Stomach (tissue), 9 donors: ENCODE measurements around the gene ANGEL1. TPM values are rescaled to one million over a fixed set of nuclear protein-coding genes. Genes with fewer than 3 reads are reported as not detected.

Source experiments
- DNase-seq, 2 donors: peaks; one replicate each; pipeline versions ENCODE4 v3.0.0 to v3.0.0-alpha.2; 2013 to 2019
- H3K27ac ChIP-seq, 5 donors: fragments of 200-600 bp in 4 of 5; sonication (generic) in 4 of 5; one replicate each; pipeline ENCODE4 v1.5.1; 2013 to 2019; ENCODE audit warnings: mild to moderate bottlenecking in 1 of 5, moderate library complexity in 1 of 5
- H3K27me3 ChIP-seq, 3 donors: fragments of 200-600 bp; sonication (generic); one replicate each; pipeline ENCODE4 v1.5.1; 2017 to 2019; ENCODE audit warnings: mixed run types in 1 of 3
- H3K36me3 ChIP-seq, 4 donors: fragments of 200-600 bp; sonication (generic); 1 replicate in 3 of 4; 2 replicates in 1 of 4; pipeline ENCODE4 v1.5.1; 2016 to 2019
- H3K4me1 ChIP-seq, 4 donors: fragments of 200-600 bp; sonication (generic); one replicate each; pipeline ENCODE4 v1.5.1; 2016 to 2019
- H3K4me3 ChIP-seq, 4 donors: fragments of 200-600 bp; sonication (generic) in 3 of 4; one replicate each; pipeline ENCODE4 v1.5.1; 2016 to 2019; ENCODE audit warnings: mild to moderate bottlenecking in 1 of 4
- H3K9me3 ChIP-seq, 4 donors: fragments of 200-600 bp; sonication (generic); one replicate each; pipeline ENCODE4 v1.5.1; 2016 to 2019
- CTCF ChIP-seq, 7 experiments: fragments of 450-650 bp in 4 of 7; fragments of 200-600 bp in 3 of 7; sonication (generic) in 3 of 7; IDR thresholded peaks; one replicate each; pipeline ENCODE4 v1.5.1; 2016 to 2019; ENCODE audit warnings: antibody characterized with exemption in 7 of 7, control low read depth in 2 of 7, mild to moderate bottlenecking in 1 of 7
- EP300 ChIP-seq: sonication (generic); formaldehyde crosslinking; IDR thresholded peaks from one replicate; pipeline ENCODE4 v1.6.1; 2017; ENCODE audit warnings: antibody characterized with exemption
- POLR2A ChIP-seq, 4 donors: fragments of 450-650 bp; IDR thresholded peaks; one replicate each; pipeline ENCODE4 v1.6.1; 2016; ENCODE audit warnings: antibody characterized with exemption in 4 of 4, control low read depth in 2 of 4, mild to moderate bottlenecking in 1 of 4, moderate library complexity in 1 of 4
- POLR2AphosphoS5 ChIP-seq, 3 donors: sonication (generic); formaldehyde crosslinking; IDR thresholded peaks; one replicate each; pipeline ENCODE4 v1.6.1; 2016; ENCODE audit warnings: antibody characterized with exemption in 3 of 3
- WGBS, 5 donors: extraction: QIAGEN DNeasy Blood & Tissue Kit in 3 of 5; methylation state at CpG; one replicate each; pipeline versions ENCODE4 v1.1.5 to v1.1.7; 2013 to 2018; 5-methylcytosine and 5-hydroxymethylcytosine counted together
- intact Hi-C: fragments of 100-400 bp; cut with DNase I; formaldehyde crosslinking; loops from one replicate; pipeline ENCODE4 v1.15.1; 2023; ENCODE audit warnings: low total_unique reads
- polyA plus RNA-seq, 3 donors: library from polyadenylated mRNA; stranded (reverse); fragments of 200-250 nt; gene quantifications; one replicate each; pipeline ENCODE4 v1.2.3, GENCODE V29; 2013
- total RNA-seq, 5 donors: library from RNA; depleted of rRNA; stranded (reverse); fragments of >200 nt; gene quantifications; one replicate each; pipeline versions ENCODE4 v1.1.0 to v1.2.3, GENCODE V29; 2014 to 2016
- donor health status: healthy with polysubstance abuse.
- donor health status: Bipolar disorder and iron deficiency.
- donor health status: healthy.

The ANGEL1 gene
- total and polyA plus RNA-seq, 8 donors, result 2.3 to 32.6 (median 12.7) TPM

- no peaks in the 10 kb centered on the region for H3K27me3 ChIP-seq
- no peak for TF ChIP-seq POLR2AphosphoS5 (IDR thresholded peaks at IDR 0.05)
- no peak for TF ChIP-seq EP300
- no peak for TF ChIP-seq POLR2A (IDR thresholded peaks at IDR 0.05)
- TF ChIP-seq CTCF (IDR thresholded peaks at IDR 0.05), result no peak
- no peak for DNase-seq
- peaks cover 0 to 32% (median 24%) of the 10 kb centered on the region in 4 donors for H3K9me3 ChIP-seq
- H3K4me3 ChIP-seq, result no peak overlapping the region
- intact Hi-C loops, result no loop called here
- whole genome bisulfite sequencing, 5 donors, result 76 to 91% (median 80%) methylated on average over 4 to 6 of the region's 6 CpGs
- no peaks in the 10 kb centered on the region for H3K36me3 ChIP-seq
- H3K4me1 ChIP-seq, result no peaks in the 10 kb centered on the region
- H3K27ac ChIP-seq, result no peak overlapping the region
Observed at GRCh38 chr14:76742185-76742584, 70.5 kb downstream of the ANGEL1 start.

- Histone ChIP-seq H3K4me3 (no peak overlapping the region), H3K27me3 (no peaks in the 10 kb centered on the region), H3K36me3 (no peaks in the 10 kb centered on the region), H3K9me3 (peaks cover 0 to 32% (median 24%) of the 10 kb centered on the region in 4 donors), H3K27ac (no peak overlapping the region), H3K4me1 (no peaks in the 10 kb centered on the region)
- WGBS, 5 donors, result 68 to 97% (median 81%) methylated on average over 1 of the region's 1 CpG
- no peak for DNase-seq
- intact Hi-C loops, result no loop called here
- TF ChIP-seq CTCF (IDR thresholded peaks at IDR 0.05) (no peak), EP300 (no peak)
Observed at GRCh38 chr14:76741074-76741473, 71.6 kb downstream of the ANGEL1 start.

Other genes starting within 250 kb of the ANGEL1 start
- gene VASH1, start 51.4 kb downstream of the ANGEL1 start, total RNA-seq, result 10 to 100 TPM in 3 of 5 donors, 1 to 10 TPM in 2; 4.9 to 15.4 (median 10.1) TPM
- gene VASH1, start 51.4 kb downstream of the ANGEL1 start, polyA plus RNA-seq, result 10 to 100 TPM in 1 of 3 donors, 1 to 10 TPM in 2; 2.7 to 10.5 (median 4.1) TPM
- gene LRRC74A, start 13.5 kb upstream of the ANGEL1 start, total RNA-seq, result not detected
- gene LRRC74A, start 13.5 kb upstream of the ANGEL1 start, polyA plus RNA-seq, result not detected
- 10 to 100 TPM in 4 of 5 donors, 1 to 10 TPM in 1; 5.3 to 43.6 (median 28.4) TPM for gene IRF2BPL, start 215.8 kb upstream of the ANGEL1 start, total RNA-seq
- 10 to 100 TPM in 2 of 3 donors, 1 to 10 TPM in 1; 8.5 to 17.7 (median 10.5) TPM for gene IRF2BPL, start 215.8 kb upstream of the ANGEL1 start, polyA plus RNA-seq